ENCODE results near the gene PRTFDC1.
"Not testable (repeated sequence)": the region's sequence is repeated elsewhere in the genome, so short reads cannot be mapped to it uniquely, and the experiment has no call there.

Gene PRTFDC1

DNA sequence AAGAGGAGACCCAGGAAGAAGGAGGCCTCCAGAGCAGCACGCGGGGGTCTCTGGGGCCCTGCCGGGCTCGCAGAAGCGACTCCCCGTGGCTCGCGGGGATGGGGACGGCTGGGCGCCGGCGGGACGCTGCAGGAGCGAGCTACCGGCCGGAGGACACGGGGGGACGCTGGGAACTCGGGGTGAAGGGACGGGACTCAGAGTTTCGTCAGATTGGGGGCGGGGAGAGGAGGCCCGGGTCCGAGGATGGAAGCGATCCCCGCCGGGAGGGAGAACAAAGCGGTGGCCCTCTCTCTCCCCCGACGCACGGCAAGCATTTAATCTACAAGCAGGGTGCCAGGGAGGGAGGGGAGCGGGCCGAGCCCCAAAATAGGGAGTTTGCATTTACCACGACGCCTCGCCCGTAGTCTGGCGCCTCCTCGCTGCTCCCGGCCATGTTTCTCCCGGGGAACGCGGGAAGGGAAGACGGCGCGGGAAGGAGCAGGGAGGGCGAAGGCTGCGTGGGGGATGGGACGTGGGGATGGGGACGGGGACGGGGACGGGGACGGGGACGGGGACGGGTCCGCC lies at the start of gene PRTFDC1:
PRTFDC1 (minus strand) TSS at position 464 of the 564 bp plus-strand sequence; CDS start at position 433, 31 bp downstream.
- no peak for DNase-seq (ENCODE audit: low read depth)

- no peak for DNase-seq (ENCODE audit: low read depth)
These were observed 45.6 kb upstream of the PRTFDC1 start for GRCh38 chr10:24998044-24998443.

DNA sequence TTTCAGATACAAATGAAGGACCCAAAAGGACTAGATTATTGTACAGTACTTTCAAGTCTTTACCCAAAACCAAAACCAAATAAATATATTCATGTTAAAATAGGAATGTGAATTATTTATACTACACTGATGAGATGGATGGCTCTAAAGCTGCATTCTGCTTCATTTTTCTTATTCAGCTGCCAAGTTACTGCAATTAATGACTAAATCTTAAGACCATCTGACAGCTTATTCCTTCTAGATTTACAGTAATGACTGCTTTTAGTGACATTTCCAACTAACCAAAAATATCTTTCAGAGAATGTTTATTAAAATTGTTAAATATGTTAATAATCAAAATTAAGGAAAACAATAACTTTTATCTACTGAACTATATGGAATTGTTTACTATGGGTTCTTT lies 42.7 kb upstream of the PRTFDC1 start:
- DNase-seq (ENCODE audit: low read depth) = no peak

GRCh38 chr10:24993237-24993958 lies 41.0 kb upstream of the PRTFDC1 start:
- no peak for DNase-seq (ENCODE audit: low read depth)

DNA sequence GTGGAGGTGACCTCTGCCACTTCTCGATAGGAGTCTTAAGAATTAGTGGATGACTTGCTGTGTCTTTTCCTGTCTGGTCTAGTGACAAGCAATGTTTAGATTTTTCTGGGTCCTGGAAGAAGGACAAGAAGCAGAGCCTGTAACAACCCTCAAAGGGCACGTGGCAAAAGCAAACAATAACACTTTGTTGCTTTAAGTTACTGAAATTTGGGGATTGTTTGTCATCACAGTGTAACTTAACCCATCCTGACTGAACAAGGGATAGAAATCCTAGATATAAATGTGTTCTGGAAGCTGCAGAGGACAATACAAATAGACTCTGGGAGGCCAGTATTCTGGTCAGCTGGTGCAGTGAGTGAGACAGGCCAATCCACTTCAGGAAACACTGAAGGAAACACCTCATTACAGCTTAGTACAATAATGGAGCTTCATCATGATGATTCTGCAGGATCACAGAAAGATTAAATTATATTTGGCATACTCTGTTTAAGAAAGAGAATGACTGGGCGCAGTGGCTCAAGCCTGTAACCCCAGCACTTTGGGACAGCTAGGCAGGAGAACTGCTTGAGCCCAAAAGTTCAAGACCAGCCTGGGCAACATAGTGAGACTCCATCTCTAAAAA lies 40.2 kb upstream of the PRTFDC1 start:
- no peak for DNase-seq (ENCODE audit: low read depth)

DNA sequence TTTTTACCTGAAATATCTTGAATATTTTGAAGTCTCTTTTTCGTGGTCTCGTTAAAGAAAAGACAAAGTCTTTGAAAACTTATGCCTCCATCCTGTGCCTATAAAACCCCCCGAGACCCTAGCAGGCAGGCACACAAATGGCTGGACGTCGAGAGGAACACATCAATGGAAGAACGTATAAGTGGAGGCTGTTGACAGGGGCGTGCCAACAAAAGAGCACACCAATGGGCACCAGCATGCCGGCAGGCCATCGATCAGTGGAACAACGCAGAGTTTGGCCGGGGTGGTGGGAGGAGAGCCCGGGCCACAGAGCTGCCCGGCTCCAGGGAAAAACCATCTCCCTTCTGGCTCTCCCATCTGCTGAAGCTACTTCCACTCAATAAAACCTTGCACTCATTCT lies 38.9 kb upstream of the PRTFDC1 start:
- DNase-seq (ENCODE audit: low read depth) = no peak

DNA sequence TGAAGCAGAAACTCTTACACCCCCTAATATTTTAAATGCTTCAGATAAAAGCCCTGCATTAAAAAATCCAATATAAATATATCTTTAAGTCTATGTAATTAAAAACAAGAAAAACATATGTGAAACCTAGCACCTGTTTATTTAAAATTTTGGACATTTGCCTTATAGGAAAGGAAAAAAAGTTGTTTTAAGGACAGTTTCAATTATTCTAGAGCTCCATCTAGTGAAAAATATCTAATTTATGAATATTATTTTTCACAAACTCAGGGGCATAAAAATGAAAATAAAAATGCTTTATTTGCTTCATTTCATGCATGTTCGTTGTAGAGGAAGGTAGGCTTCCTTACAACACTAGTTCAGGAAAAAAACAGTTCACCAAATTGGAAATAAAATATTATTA lies 37.5 kb upstream of the PRTFDC1 start:
- DNase-seq (ENCODE audit: low read depth) = no peak

GRCh38 chr10:24988831-24989640 lies 36.6 kb upstream of the PRTFDC1 start:
- no peak for DNase-seq (ENCODE audit: low read depth)

DNA sequence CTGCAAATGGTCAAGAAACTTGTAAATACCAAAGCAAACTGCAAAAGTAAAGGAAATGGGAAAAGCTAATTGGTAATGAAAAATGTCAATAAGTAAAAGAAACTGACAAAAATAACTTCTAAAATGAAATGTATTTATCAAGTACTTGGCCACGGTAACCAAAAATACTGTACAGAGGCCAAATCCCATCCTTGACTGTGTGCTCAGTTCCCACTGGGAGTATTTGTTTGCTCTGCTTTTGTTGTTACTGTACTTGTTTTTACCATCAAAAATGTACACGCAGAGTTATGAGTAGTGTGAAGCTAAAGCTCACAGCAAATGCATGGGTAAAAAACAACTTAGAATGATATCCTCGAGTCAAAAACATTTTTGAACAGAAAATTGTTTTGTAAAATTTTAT lies 32.5 kb upstream of the PRTFDC1 start:
- no peak for DNase-seq (ENCODE audit: low read depth)

- no peak for DNase-seq (ENCODE audit: low read depth)
These were observed 31.5 kb upstream of the PRTFDC1 start for GRCh38 chr10:24983946-24984345.

GRCh38 chr10:24983130-24983529 lies 30.7 kb upstream of the PRTFDC1 start:
- no peak for DNase-seq (ENCODE audit: low read depth)

GRCh38 chr10:24982319-24983112 lies 30.1 kb upstream of the PRTFDC1 start:
- DNase-seq (ENCODE audit: low read depth) = no peak

DNA sequence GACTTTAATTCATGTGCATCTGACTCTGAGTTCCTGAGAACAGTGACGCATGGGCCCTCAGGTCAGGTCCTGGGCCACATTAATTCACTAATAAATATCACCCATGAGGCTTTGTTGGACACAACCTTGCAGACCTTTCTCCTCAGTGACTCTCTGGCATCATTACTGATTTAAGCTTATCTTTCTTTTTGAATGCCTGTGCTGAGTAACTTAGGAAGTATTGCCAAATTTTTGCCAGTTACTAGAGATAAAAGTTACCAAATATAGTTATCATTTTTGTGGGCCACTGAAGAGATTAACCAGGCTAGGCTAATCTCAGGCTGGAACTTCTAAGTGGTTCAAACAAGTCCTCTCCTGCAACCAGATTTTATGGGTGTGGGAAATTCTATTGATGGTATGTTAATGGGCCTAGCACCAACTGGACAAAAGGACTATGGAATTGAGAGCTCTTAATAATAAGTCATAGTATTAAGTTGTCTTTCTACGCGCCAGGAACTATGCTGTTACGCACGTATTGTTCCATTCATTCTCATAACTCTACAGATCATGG lies 28.8 kb upstream of the PRTFDC1 start:
- DNase-seq (ENCODE audit: low read depth) = no peak

DNA sequence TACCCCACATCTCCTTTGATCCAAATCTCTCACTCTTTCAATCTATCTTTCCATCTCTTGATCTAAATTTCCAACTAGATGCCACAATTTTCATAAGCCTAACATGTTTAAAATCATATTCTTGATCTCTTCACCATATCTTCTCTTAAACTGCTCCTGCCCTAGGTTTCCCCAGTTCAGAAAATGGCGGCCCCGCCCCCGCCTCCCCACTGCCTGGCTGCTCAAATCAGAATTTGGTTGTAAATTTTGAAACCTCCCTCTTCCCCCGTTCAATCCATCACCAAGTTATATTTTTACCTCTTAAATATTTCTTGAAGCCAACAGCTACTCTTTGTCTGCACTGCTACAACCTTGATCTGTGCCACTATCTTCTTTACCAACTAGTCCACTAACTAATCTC lies 27.3 kb upstream of the PRTFDC1 start:
- DNase-seq (ENCODE audit: low read depth) = no peak

- DNase-seq (ENCODE audit: low read depth) = no peak
These were observed 22.6 kb upstream of the PRTFDC1 start for GRCh38 chr10:24974976-24975375.

DNA sequence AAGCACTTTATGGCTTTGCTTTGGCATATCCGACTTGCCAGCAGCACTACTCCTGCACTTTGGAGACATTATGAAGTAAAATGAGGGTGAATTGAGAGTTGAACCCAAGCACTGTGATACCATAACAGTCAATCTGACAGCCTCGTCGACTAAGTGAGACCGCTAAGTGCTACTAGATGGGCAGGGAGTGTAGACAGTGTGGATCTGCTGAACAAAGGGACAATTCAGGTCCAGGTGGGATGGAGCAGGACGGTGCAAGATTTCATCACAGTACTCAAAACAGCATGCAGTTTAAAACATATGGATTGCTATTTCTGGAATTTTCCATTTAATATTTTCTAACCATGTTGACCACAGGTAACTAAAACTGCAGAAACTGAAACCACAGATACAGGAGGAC lies 20.8 kb upstream of the PRTFDC1 start:
- no peak for DNase-seq (ENCODE audit: low read depth)

- DNase-seq (ENCODE audit: low read depth) = no peak
These were observed 19.0 kb upstream of the PRTFDC1 start for GRCh38 chr10:24971374-24971773.

- no peak for DNase-seq (ENCODE audit: low read depth)
These were observed 17.5 kb upstream of the PRTFDC1 start for GRCh38 chr10:24969841-24970281.

- not testable (repeated sequence) for DNase-seq (ENCODE audit: low read depth)
These were observed 16.5 kb upstream of the PRTFDC1 start for GRCh38 chr10:24968951-24969350.

GRCh38 chr10:24968349-24968748 lies 15.9 kb upstream of the PRTFDC1 start:
- no peak for DNase-seq (ENCODE audit: low read depth)

DNA sequence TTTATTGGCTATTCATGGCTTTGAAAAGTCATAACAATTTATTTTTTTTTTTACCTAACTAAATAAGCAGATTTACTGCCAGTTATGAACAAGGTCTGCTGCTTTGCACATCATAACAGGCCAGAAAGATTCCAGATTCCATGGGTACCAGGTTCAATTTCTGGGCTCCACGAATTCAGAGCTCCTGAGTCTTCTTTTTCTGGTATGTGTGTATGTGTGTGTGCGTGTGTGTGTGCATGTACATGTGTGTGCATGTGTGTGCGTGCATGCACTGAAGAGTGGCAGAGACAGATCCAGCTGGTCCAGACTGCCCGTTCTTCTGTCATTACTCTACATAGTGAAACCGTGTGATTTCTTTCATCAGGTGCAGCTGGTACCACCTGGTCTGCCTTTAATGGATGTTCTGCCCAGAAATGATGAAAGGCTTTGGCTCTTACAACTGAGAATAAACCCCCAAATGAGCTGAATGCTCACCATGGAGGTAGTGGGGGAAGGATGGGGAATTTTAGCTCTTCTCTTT lies 14.6 kb upstream of the PRTFDC1 start:
- DNase-seq (ENCODE audit: low read depth) = no peak

Measured in stimulated activated CD8-positive, alpha-beta memory T cell treated with anti-CD3 and anti-CD28 coated beads, Interleukin-12 subunit alpha, Interleukin-12 subunit beta, amount 100 ng/mL, for 4 hours (primary cell).